ENCODE measurements around the gene CHD9.

DNA sequence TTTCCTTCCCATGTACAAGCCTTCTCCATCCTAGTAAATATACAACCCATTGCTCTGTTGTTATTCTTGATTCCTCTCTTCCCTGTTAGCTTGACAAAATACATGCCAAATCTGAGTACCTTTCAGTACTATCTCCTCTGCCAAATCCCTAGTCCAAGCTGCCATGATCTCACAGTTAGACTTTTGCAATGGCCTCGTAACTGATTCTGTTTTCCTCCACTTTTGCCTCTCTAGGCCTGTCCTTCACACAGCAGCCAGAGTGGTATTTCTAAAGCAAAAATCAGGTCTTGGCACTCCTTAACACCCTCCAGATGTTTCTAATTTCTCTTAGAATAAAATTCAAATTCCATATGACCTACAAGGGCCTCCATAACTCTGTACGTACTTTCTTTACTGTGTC, 226.5 kb downstream of the CHD9 start:
- TF ChIP-seq, protein P1, sequence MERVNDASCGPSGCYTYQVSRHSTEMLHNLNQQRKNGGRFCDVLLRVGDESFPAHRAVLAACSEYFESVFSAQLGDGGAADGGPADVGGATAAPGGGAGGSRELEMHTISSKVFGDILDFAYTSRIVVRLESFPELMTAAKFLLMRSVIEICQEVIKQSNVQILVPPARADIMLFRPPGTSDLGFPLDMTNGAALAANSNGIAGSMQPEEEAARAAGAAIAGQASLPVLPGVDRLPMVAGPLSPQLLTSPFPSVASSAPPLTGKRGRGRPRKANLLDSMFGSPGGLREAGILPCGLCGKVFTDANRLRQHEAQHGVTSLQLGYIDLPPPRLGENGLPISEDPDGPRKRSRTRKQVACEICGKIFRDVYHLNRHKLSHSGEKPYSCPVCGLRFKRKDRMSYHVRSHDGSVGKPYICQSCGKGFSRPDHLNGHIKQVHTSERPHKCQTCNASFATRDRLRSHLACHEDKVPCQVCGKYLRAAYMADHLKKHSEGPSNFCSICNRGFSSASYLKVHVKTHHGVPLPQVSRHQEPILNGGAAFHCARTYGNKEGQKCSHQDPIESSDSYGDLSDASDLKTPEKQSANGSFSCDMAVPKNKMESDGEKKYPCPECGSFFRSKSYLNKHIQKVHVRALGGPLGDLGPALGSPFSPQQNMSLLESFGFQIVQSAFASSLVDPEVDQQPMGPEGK (CRISPR knock-in tag; IDR thresholded peaks at IDR 0.05; ENCODE audit: borderline replicate concordance): no peak
- no peak for TF ChIP-seq ZFP30 (CRISPR knock-in tag; IDR thresholded peaks at IDR 0.05)
- TF ChIP-seq SNAI2 (CRISPR knock-in tag; IDR thresholded peaks at IDR 0.05): no peak
- TF ChIP-seq ARNTL (CRISPR knock-in tag; IDR thresholded peaks at IDR 0.05; ENCODE audit: borderline replicate concordance, low read depth): no peak
- no peak for TF ChIP-seq PPARA (CRISPR knock-in tag; IDR thresholded peaks at IDR 0.05; ENCODE audit: borderline replicate concordance)
- TF ChIP-seq ESRRG (CRISPR knock-in tag; IDR thresholded peaks at IDR 0.05): no peak
- TF ChIP-seq ISL1 (CRISPR knock-in tag; IDR thresholded peaks at IDR 0.05): no peak
- no peak for TF ChIP-seq ZNF565 (CRISPR knock-in tag; conservative IDR thresholded peaks at IDR 0.05; ENCODE audit: low read depth)
- no peak for TF ChIP-seq RARB (CRISPR knock-in tag; IDR thresholded peaks at IDR 0.05)
- TF ChIP-seq BACH2 (CRISPR knock-in tag; IDR thresholded peaks at IDR 0.05; ENCODE audit: borderline replicate concordance): no peak

Measured in SK-N-SH treated with all-trans-retinoic acid at 6 μM for 48 hours (cell line).